Heart right ventricle (tissue), 16 donors: ENCODE data around the gene CCL15. TPM values are rescaled to one million over a fixed set of nuclear protein-coding genes. Genes with fewer than 3 reads are reported as not detected.

Experiments
- ATAC-seq, 8 donors: fragments of 200-7000 bp; cut with Tn5 transposase; one replicate each; pipeline ENCODE4 v1.9.1; 2020; ENCODE audit warnings: mild to moderate bottlenecking in 8 of 8, moderate library complexity in 8 of 8, moderate number of reproducible peaks in 1 of 8
- DNase-seq, 2 donors: peaks; one replicate each; pipeline ENCODE4 v3.0.0-alpha.2; 2020
- H3K27ac ChIP-seq, 10 donors: fragments of 200-600 bp; sonication (generic) in 2 of 10; one replicate each; pipeline versions ENCODE4 v1.5.0 to v1.8.0; 2020 to 2022; ENCODE audit warnings: mild to moderate bottlenecking in 3 of 10
- H3K27me3 ChIP-seq, 7 donors: fragments of 200-600 bp; one replicate each; pipeline ENCODE4 v1.8.0; 2021 to 2022; ENCODE audit warnings: mild to moderate bottlenecking in 2 of 7
- H3K36me3 ChIP-seq, 9 donors: fragments of 200-600 bp; sonication (generic) in 1 of 9; one replicate each; pipeline versions ENCODE4 v1.5.0 to v1.8.0; 2020 to 2022; ENCODE audit warnings: mild to moderate bottlenecking in 2 of 9
- H3K4me1 ChIP-seq, 9 donors: fragments of 200-600 bp; sonication (generic) in 1 of 9; one replicate each; pipeline versions ENCODE4 v1.5.0 to v1.8.0; 2020 to 2022; ENCODE audit warnings: mild to moderate bottlenecking in 4 of 9
- H3K4me3 ChIP-seq, 10 donors: fragments of 200-600 bp; sonication (generic) in 2 of 10; one replicate each; pipeline versions ENCODE4 v1.5.0 to v1.8.0; 2020 to 2022; ENCODE audit warnings: mild to moderate bottlenecking in 7 of 10, moderate library complexity in 2 of 10
- H3K9me3 ChIP-seq, 11 donors: fragments of 200-600 bp in 10 of 11; sonication (generic) in 2 of 11; one replicate each; pipeline versions ENCODE4 v1.5.0 to v1.8.0; 2013 to 2022; ENCODE audit warnings: mild to moderate bottlenecking in 2 of 11, control low read depth in 1 of 11, moderate library complexity in 1 of 11
- CTCF ChIP-seq, 9 donors: fragments of 200-600 bp; sonication (generic) in 2 of 9; IDR thresholded peaks; one replicate each; pipeline versions ENCODE4 v1.5.0 to v1.8.0; 2021 to 2022; ENCODE audit warnings: antibody characterized with exemption in 9 of 9, mild to moderate bottlenecking in 5 of 9, moderate library complexity in 1 of 9
- WGBS, 2 donors: extraction: QIAGEN DNeasy Blood & Tissue Kit; methylation state at CpG; one replicate each; pipeline ENCODE4 v1.1.7; 2013; ENCODE audit warnings: inconsistent platforms in 1 of 2; 5-methylcytosine and 5-hydroxymethylcytosine counted together
- intact Hi-C, 10 donors: fragments of 100-400 bp; cut with DNase I; formaldehyde crosslinking; loops; one replicate each; pipeline versions ENCODE4 v1.11.1 to v1.14.2; 2022
- polyA plus RNA-seq, 2 donors: library from polyadenylated mRNA; stranded (reverse); fragments of 200-250 nt; gene quantifications; one replicate each; pipeline ENCODE4 v1.2.3, GENCODE V29; 2013
- total RNA-seq, 10 donors: library from RNA; stranded (reverse); fragmentation: NEBNext Ultra II Directional in 3 of 10; extraction: Animal tissue kit (Norgen Biotek cat#: 25700) in 3 of 10; gene quantifications; one replicate each; pipeline versions ENCODE4 v1.2.1 to v1.2.4, GENCODE V29; 2021 to 2023
- donor health status: Arrhythmogenic right ventricular cardiomyopathy.
- donor health status: ischemic (EF 13 %, LVEDD 7.1; RV severe dilation, severe dysfunction).
- donor health status: healthy with polysubstance abuse.
- donor health status: DM: no; HTN: yes; CAD: no.
- donor health status: DM: no; HTN: no; CAD: no.
- donor health status: ischemic (EF 25% LVEDD 6.9; RV normal size, moderate dysfunction).
- donor health status: ischemic (EF 25% LVEDD 5.7; RV mildly dilated, moderate dysfunction).
- donor health status: healthy.
- donor health status: DM: yes; HTN: yes; CAD: no.
- donor health status: Ischemic cardiomyopathy.
- donor health status: ischemic (EF 35%, LVEDD 5.7; RV mildly dilated, moderate dysfunction).
- donor health status: nonischemic (EF 11% LVEDD 7.7; RV severe dilation, severe dysfunction).
- donor health status: DM: yes; HTN: yes; CAD: no.
- donor health status: PGD.
- donor health status: ischemic (EF 29% LVEDD 5.4; RV normal size, mild dysfunction).
- donor health status: nonischemic (EF 23%, LVEDD 6.1; RV moderate dilation, normal function).

CCL15 gene
- total and polyA plus RNA-seq, 12 donors = not detected

- no peak for DNase-seq
- 51 to 53% methylated on average over 3 of the region's 3 CpGs for WGBS, 2 donors
These were observed 32.8 kb upstream of the CCL15 start for GRCh38 chr17:36034127-36034526.

GRCh38 chr17:36030956-36031355 lies 29.6 kb upstream of the CCL15 start:
- Histone ChIP-seq H3K4me3 (no peak overlapping the region), H3K27me3 (peaks cover 0 to 30% (median 6%) of the 10 kb centered on the region in 7 donors), H3K27ac (no peak overlapping the region), H3K9me3 (no peaks in the 10 kb centered on the region), H3K36me3 (no peaks in the 10 kb centered on the region), H3K4me1 (peaks cover 0 to 12% (median 0%) of the 10 kb centered on the region in 9 donors)
- DNase-seq (no peak), ATAC-seq (no peak)
- intact Hi-C loops = no loop called here
- WGBS, 2 donors = 88 to 97% methylated on average over 1 of the region's 1 CpG
- no peak for TF ChIP-seq CTCF (IDR thresholded peaks at IDR 0.05)

More at GRCh38 chr17:36034127-36034526, 32.8 kb upstream of the CCL15 start:
- intact Hi-C loops = no loop called here
- ATAC-seq = no peak
- Histone ChIP-seq H3K4me3 (no peak overlapping the region), H3K4me1 (peaks cover 0 to 18% (median 0%) of the 10 kb centered on the region in 9 donors), H3K27me3 (peaks cover 0 to 19% (median 6%) of the 10 kb centered on the region in 7 donors), H3K36me3 (no peaks in the 10 kb centered on the region), H3K27ac (no peak overlapping the region), H3K9me3 (no peaks in the 10 kb centered on the region)
- no peak for TF ChIP-seq CTCF (IDR thresholded peaks at IDR 0.05)

- H3K27me3 ChIP-seq = peaks cover 0 to 14% (median 0%) of the 10 kb centered on the region in 7 donors
- no peaks in the 10 kb centered on the region for H3K4me1 ChIP-seq
- DNase-seq (no peak), ATAC-seq (no peak)
- no peak overlapping the region for H3K27ac ChIP-seq
- H3K4me3 ChIP-seq = no peak overlapping the region
- 67 to 73% methylated on average over 4 of the region's 4 CpGs for WGBS, 2 donors
- H3K36me3 ChIP-seq = no peaks in the 10 kb centered on the region
- peaks cover 0 to 5% (median 0%) of the 10 kb centered on the region in 11 donors for H3K9me3 ChIP-seq
- TF ChIP-seq CTCF (IDR thresholded peaks at IDR 0.05) = no peak
- intact Hi-C loops = no loop called here
These were observed 26.4 kb upstream of the CCL15 start for GRCh38 chr17:36027761-36028160.

GRCh38 chr17:36024106-36024869 lies 22.9 kb upstream of the CCL15 start:
- Histone ChIP-seq H3K4me1 (no peaks in the 10 kb centered on the region), H3K36me3 (no peaks in the 10 kb centered on the region), H3K27ac (no peak overlapping the region), H3K27me3 (peaks cover 0 to 15% (median 3%) of the 10 kb centered on the region in 7 donors), H3K9me3 (peaks cover 0 to 9% (median 0%) of the 10 kb centered on the region in 11 donors), H3K4me3 (no peak overlapping the region)
- intact Hi-C loops = no loop called here
- 85 to 86% methylated on average over 6 of the region's 6 CpGs for WGBS, 2 donors
- no peak for DNase-seq
- no peak for TF ChIP-seq CTCF (IDR thresholded peaks at IDR 0.05)
- no peak for ATAC-seq
